IMR-90 (cell line): ENCODE measurements around the gene COL19A1. TPM values are rescaled to one million over a fixed set of nuclear protein-coding genes. Genes with fewer than 3 reads are reported as not detected.

Experiments used
- ATAC-seq: fragments of 200-7000 bp; cut with Tn5 transposase; 2 replicates; pipeline ENCODE4 v1.9.1; 2020; ENCODE audit warnings: low read depth, mild to moderate bottlenecking, moderate library complexity
- BruUV-seq: library from RNA; stranded (reverse); fragments of 400-500 nt; replicated peaks from 2 replicates; lab custom pipeline; 2021; lab: Mats Ljungman, UMichigan
- CTCF ChIA-PET: fragments of 300-600 bp; formaldehyde crosslinking; extraction: SDS; loops from one replicate; lab custom pipeline; 2021; ENCODE audit warnings: antibody characterized with exemption; lab: Yijun Ruan, JAX
- POLR2A ChIA-PET: fragments of 300-600 bp; sonication (Branson Sonifier 250); formaldehyde crosslinking; loops from one replicate; lab custom pipeline; 2022; ENCODE audit warnings: antibody characterized with exemption; ENCODE audit not compliant: unreplicated experiment; lab: Charles Lee
- DNase-seq: peaks from one replicate; pipeline ENCODE4 v3.0.0; 2013
- H2AFZ ChIP-seq: replicated peaks from 2 replicates; pipeline ENCODE3; 2013; ENCODE audit warnings: low read length, mild to moderate bottlenecking; ENCODE audit not compliant: poor library complexity
- H2AK5ac ChIP-seq: 2 replicates; pipeline ENCODE4 v1.6.1; 2013; ENCODE audit warnings: low read depth, low read length, inconsistent platforms
- H2AK9ac ChIP-seq: replicated peaks from 2 replicates; pipeline ENCODE3; 2013; ENCODE audit warnings: mild to moderate bottlenecking, low read depth, low read length, moderate library complexity; ENCODE audit not compliant: poor library complexity
- H2BK120ac ChIP-seq: 2 replicates; pipeline ENCODE4 v1.6.1; 2013; ENCODE audit warnings: low read depth, low read length, inconsistent platforms
- H2BK15ac ChIP-seq: 3 replicates; pipeline ENCODE4 v1.6.1; 2013; ENCODE audit warnings: low read depth, low read length, inconsistent platforms
- H2BK20ac ChIP-seq: 2 replicates; pipeline ENCODE4 v1.6.1; 2013; ENCODE audit warnings: low read depth, mild to moderate bottlenecking, inconsistent platforms, low read length, moderate library complexity
- H2BK5ac ChIP-seq: 2 replicates; pipeline ENCODE4 v1.6.1; 2013; ENCODE audit warnings: mild to moderate bottlenecking, low read depth, low read length, inconsistent platforms; ENCODE audit not compliant: poor library complexity, severe bottlenecking
- H3K14ac ChIP-seq: replicated peaks from 2 replicates; pipeline ENCODE4 v1.6.1; 2013; ENCODE audit warnings: low read depth, low read length, inconsistent platforms
- H3K18ac ChIP-seq: 2 replicates; pipeline ENCODE4 v1.6.1; 2013; ENCODE audit warnings: low read depth, low read length, control low read depth
- H3K23ac ChIP-seq: 2 replicates; pipeline ENCODE4 v1.6.1; 2013; ENCODE audit warnings: low read depth, low read length, inconsistent platforms
- H3K27ac ChIP-seq: 2 replicates; pipeline ENCODE4 v1.5.1; 2013; ENCODE audit warnings: mild to moderate bottlenecking, control low read depth, low read length; ENCODE audit not compliant: insufficient read depth
- H3K27me3 ChIP-seq: 2 replicates; pipeline ENCODE4 v1.6.1; 2013; ENCODE audit warnings: low read length; ENCODE audit not compliant: control insufficient read depth, insufficient read depth
- H3K36me3 ChIP-seq: 2 replicates; pipeline ENCODE4 v1.6.1; 2013; ENCODE audit warnings: low read length, mixed read lengths; ENCODE audit not compliant: control insufficient read depth, insufficient read depth
- H3K4ac ChIP-seq: 2 replicates; pipeline ENCODE4 v1.6.1; 2013; ENCODE audit warnings: low read depth, low read length, inconsistent platforms
- H3K4me1 ChIP-seq: 2 replicates; pipeline ENCODE4 v1.6.1; 2013; ENCODE audit warnings: low read length, mixed read lengths; ENCODE audit not compliant: control insufficient read depth, insufficient read depth
- H3K4me2 ChIP-seq: 2 replicates; pipeline ENCODE4 v1.6.1; 2013; ENCODE audit warnings: low read depth, mild to moderate bottlenecking, control low read depth, low read length, moderate library complexity
- H3K4me3 ChIP-seq: 2 replicates; pipeline ENCODE4 v1.5.1; 2013; ENCODE audit warnings: low read depth, mild to moderate bottlenecking, control low read depth, low read length, moderate library complexity; ENCODE audit not compliant: insufficient read depth
- H3K56ac ChIP-seq: 2 replicates; pipeline ENCODE4 v1.6.1; 2013; ENCODE audit warnings: low read length, inconsistent platforms; ENCODE audit not compliant: insufficient read depth; ENCODE audit errors: extremely low read depth
- H3K79me1 ChIP-seq, 2 experiments: 2 replicates each; pipeline ENCODE4 v1.6.1; 2013; ENCODE audit warnings: low read length in 2 of 2, inconsistent platforms in 1 of 2, low read depth in 1 of 2
- H3K9ac ChIP-seq: 2 replicates; pipeline ENCODE4 v1.6.1; 2013; ENCODE audit warnings: low read depth, low read length, control low read depth
- H3K9me1 ChIP-seq: 2 replicates; pipeline ENCODE4 v1.6.1; 2013; ENCODE audit warnings: low read length, inconsistent platforms; ENCODE audit not compliant: insufficient read depth
- H3K9me3 ChIP-seq: 2 replicates; pipeline ENCODE4 v1.6.1; 2013; ENCODE audit warnings: low read length; ENCODE audit not compliant: control insufficient read depth, insufficient read depth
- H4K20me1 ChIP-seq: 2 replicates; pipeline ENCODE4 v1.6.1; 2013; ENCODE audit warnings: low read length, inconsistent platforms; ENCODE audit not compliant: insufficient read depth
- H4K5ac ChIP-seq: 2 replicates; pipeline ENCODE4 v1.6.1; 2013; ENCODE audit warnings: mild to moderate bottlenecking, low read depth, low read length, control low read depth
- H4K8ac ChIP-seq, 2 experiments: 2 replicates each; pipeline ENCODE4 v1.6.1; 2013; ENCODE audit warnings: low read depth in 2 of 2, low read length in 2 of 2, control low read depth in 1 of 2, inconsistent platforms in 1 of 2
- H4K91ac ChIP-seq: 2 replicates; pipeline ENCODE4 v1.6.1; 2013; ENCODE audit warnings: low read depth, low read length, inconsistent platforms; ENCODE audit not compliant: insufficient read depth
- CEBPB ChIP-seq: IDR thresholded peaks from 2 replicates; pipeline ENCODE4 v1.6.1; 2012; ENCODE audit warnings: low read depth, low read length, improper control_type of control experiment
- NFE2L2 ChIP-seq: fragments of 150-350 bp; IDR thresholded peaks from 2 replicates; pipeline ENCODE4 v1.6.1; 2016; ENCODE audit warnings: low read depth, mild to moderate bottlenecking, low read length
- POLR2A ChIP-seq: IDR thresholded peaks from 2 replicates; pipeline ENCODE4 v1.6.1; 2012; ENCODE audit warnings: mild to moderate bottlenecking, low read depth, low read length
- WGBS, 2 experiments: methylation state at CpG; one replicate each; pipeline versions ENCODE4 v1.1.5 to v1.1.7; 2013; ENCODE audit warnings: missing lambda C conversion rate in 2 of 2; ENCODE audit not compliant: insufficient read length in 1 of 2; ENCODE audit errors: extremely low coverage in 2 of 2; 5-methylcytosine and 5-hydroxymethylcytosine counted together
- dilution Hi-C: fragments of 300-500 bp; cut with HindIII; formaldehyde crosslinking; loops from one replicate; pipeline ENCODE4 v1.14.3; 2018; ENCODE audit warnings: low sequenced_read_pairs; ENCODE audit not compliant: unreplicated experiment
- in situ Hi-C: fragments of 300-500 bp; cut with MboI; formaldehyde crosslinking; loops from 3 replicates; pipeline ENCODE4 v1.14.3; 2019; ENCODE audit warnings: low sequenced_read_pairs, inconsistent platforms, mixed read lengths
- intact Hi-C: fragments of 100-400 bp; cut with micrococcal nuclease; formaldehyde crosslinking; loops from 2 replicates; pipeline ENCODE4 v1.10.0; 2022
- polyA plus RNA-seq, 3 experiments: library from polyadenylated mRNA; depleted of rRNA; stranded (reverse); fragments of >200 nt; gene quantifications; 2 replicates each; pipeline ENCODE4 v1.2.3, GENCODE V29; 2012; ENCODE audit warnings: low replicate concordance in 1 of 3
- total RNA-seq: library from RNA; depleted of rRNA; stranded (reverse); fragments of >200 nt; gene quantifications from 2 replicates; pipeline ENCODE4 v1.2.3, GENCODE V29; 2012
- TF ChIP-seq, protein P1 (sequence below): fragments of 150-350 bp; IDR thresholded peaks from 2 replicates; pipeline ENCODE4 v1.6.1; 2017; ENCODE audit warnings: mild to moderate bottlenecking, antibody characterized with exemption, low read length, low read depth

Gene COL19A1
- total and polyA plus RNA-seq, 2 of the 4 experiments (the other 2 are of a cell fraction), result under 0.01 TPM; not detected in 1

DNA sequence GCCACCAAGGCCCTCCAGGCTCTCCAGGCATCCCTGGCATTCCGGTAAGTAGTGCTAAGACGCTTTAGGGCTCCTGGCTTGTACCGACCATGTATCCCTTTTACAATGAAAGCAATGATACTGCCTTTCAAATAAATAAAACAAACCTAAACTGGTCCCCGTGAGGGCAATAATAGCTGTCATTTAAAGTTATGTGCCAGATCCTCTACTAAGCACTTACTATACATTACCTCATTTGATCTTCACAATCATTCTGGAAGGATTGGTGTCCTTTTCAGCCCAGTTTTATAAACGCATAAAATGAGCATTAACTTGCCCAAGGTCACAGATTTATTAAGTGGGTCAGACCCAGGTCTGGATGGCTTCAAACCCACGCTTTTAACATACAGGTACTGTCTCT, 321.8 kb downstream of the COL19A1 start:
- H3K14ac ChIP-seq, result no peak overlapping the region
- no peaks in the 10 kb centered on the region for H3K9me3 ChIP-seq
- H2BK20ac ChIP-seq, result no peak overlapping the region
- no peaks in the 10 kb centered on the region for H3K27me3 ChIP-seq
- no peaks in the 10 kb centered on the region for H4K20me1 ChIP-seq
- ATAC-seq (no peak), DNase-seq (no peak)
- no peak overlapping the region for H4K5ac ChIP-seq
- dilution Hi-C loops, result no loop called here
- no peak for TF ChIP-seq POLR2A
- TF ChIP-seq, protein P1, sequence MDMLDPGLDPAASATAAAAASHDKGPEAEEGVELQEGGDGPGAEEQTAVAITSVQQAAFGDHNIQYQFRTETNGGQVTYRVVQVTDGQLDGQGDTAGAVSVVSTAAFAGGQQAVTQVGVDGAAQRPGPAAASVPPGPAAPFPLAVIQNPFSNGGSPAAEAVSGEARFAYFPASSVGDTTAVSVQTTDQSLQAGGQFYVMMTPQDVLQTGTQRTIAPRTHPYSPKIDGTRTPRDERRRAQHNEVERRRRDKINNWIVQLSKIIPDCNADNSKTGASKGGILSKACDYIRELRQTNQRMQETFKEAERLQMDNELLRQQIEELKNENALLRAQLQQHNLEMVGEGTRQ, result no peak
- no peak for TF ChIP-seq NFE2L2
- TF ChIP-seq CEBPB, result no peak
- no peak overlapping the region for H3K9ac ChIP-seq
- H2AFZ ChIP-seq, result no peak overlapping the region
- H3K36me3 ChIP-seq, result no peaks in the 10 kb centered on the region
- in situ Hi-C loops, result no loop called here
- H3K4me2 ChIP-seq, result no peak overlapping the region
- H2AK5ac ChIP-seq, result no peak overlapping the region
- H3K23ac ChIP-seq, result no peak overlapping the region
- ChIA-PET POLR2A (no interaction called here), CTCF (no interaction called here)
- no TSS peak for BruUV-seq
- H3K4ac ChIP-seq, result no peak overlapping the region
- no peaks in the 10 kb centered on the region for H3K79me1 ChIP-seq
- no peak overlapping the region for H3K18ac ChIP-seq
- H2BK15ac ChIP-seq, result no peak overlapping the region
- no peak overlapping the region for H3K27ac ChIP-seq
- no peaks in the 10 kb centered on the region for H3K4me1 ChIP-seq
- no CpG with 5 or more reads among the region's 6 CpGs for WGBS, 2 experiments
- no peak overlapping the region for H3K56ac ChIP-seq
- H2AK9ac ChIP-seq, result no peak overlapping the region
- H4K8ac ChIP-seq, result no peak overlapping the region
- H3K4me3 ChIP-seq, result no peak overlapping the region
- intact Hi-C loops, result no loop called here
- no peak overlapping the region for H2BK5ac ChIP-seq
- no peaks in the 10 kb centered on the region for H3K9me1 ChIP-seq
- no peak overlapping the region for H2BK120ac ChIP-seq
- no peak overlapping the region for H4K91ac ChIP-seq
